Activated CD4-positive, alpha-beta T cell treated with anti-CD3 and anti-CD28 coated beads, Interleukin-2, amount 10 ng/mL, durations not matched to agents 24 days and 14 days (primary cell): ENCODE measurements around the gene NUDCD3. TPM values are rescaled to one million over a fixed set of nuclear protein-coding genes. Genes with fewer than 3 reads are reported as not detected.

Experiments used
- DNase-seq: peaks from one replicate; pipeline ENCODE4 v3.0.0; 2022
- H3K27ac Mint-ChIP-seq: one replicate; pipeline ENCODE4 v1.8.0; 2022; ENCODE audit warnings: mild to moderate bottlenecking, mixed read lengths
- H3K27me3 Mint-ChIP-seq: one replicate; pipeline ENCODE4 v1.8.0; 2022; ENCODE audit warnings: mixed read lengths
- H3K36me3 Mint-ChIP-seq: one replicate; pipeline ENCODE4 v1.8.0; 2022; ENCODE audit warnings: low read depth, mild to moderate bottlenecking, mixed read lengths
- H3K4me1 Mint-ChIP-seq: one replicate; pipeline ENCODE4 v1.8.0; 2021; ENCODE audit warnings: mixed read lengths
- H3K4me3 Mint-ChIP-seq: one replicate; pipeline ENCODE4 v1.8.0; 2022; ENCODE audit warnings: mild to moderate bottlenecking, moderate library complexity, mixed read lengths
- H3K9me3 Mint-ChIP-seq: one replicate; pipeline ENCODE4 v1.8.0; 2021; ENCODE audit warnings: mixed read lengths
- intact Hi-C: fragments of 100-400 bp; cut with micrococcal nuclease; formaldehyde crosslinking; loops from one replicate; pipeline ENCODE4 v1.15.1; 2023
- total RNA-seq: library from RNA; stranded (reverse); gene quantifications from 2 replicates; pipeline ENCODE4 v1.2.3, GENCODE V29; 2022

The NUDCD3 gene
- total RNA-seq, 1 donor from 2014 or later: 92.7 TPM

DNA sequence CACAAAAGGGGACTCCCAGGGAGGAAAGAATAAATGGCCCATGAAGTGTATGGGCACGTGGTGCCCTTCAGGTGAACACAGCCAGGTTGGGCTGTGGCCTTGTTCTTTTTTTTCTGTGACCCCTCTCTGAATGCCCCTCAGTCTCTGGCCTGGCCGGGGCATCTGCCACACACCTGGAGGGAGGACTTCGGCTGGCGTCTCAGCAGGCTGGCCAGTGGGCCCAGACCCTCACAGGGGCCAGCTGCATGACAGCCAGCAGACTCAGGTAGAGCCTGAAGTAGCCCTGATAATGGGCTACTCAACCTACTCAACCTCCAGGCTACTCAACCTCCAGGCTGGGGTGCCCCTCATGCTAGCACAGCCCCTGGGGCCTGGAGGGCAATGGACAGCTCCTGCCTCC lies 155.3 kb downstream of the NUDCD3 start:
- DNase-seq: no peak
- intact Hi-C loops: no loop called here
- H3K4me3 Mint-ChIP-seq: no peak overlapping the region
- H3K9me3 Mint-ChIP-seq: peaks cover 14% of the 10 kb centered on the region
- H3K27ac Mint-ChIP-seq: no peak overlapping the region
- peaks cover 6% of the 10 kb centered on the region for H3K27me3 Mint-ChIP-seq
- no peaks in the 10 kb centered on the region for H3K36me3 Mint-ChIP-seq
- H3K4me1 Mint-ChIP-seq: no peaks in the 10 kb centered on the region

DNA sequence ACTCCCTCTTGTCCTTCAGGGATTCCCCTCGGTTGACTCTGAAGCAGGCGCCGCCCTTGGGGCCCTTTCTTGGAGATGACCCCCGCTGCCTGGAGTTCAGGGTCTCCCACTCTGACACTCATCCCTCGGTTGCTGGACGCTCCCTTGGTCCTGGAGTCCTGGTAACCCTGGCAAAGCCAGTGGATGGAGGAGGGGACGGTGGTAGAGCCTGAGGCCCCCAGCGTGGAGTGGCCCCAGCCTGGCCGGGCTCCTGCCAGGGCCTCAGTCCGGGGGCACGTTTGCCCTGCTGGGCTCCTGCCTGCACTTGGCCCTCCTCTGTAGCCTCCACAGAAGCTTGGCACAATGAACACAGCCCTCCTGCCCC lies 155.7 kb downstream of the NUDCD3 start:
- DNase-seq: no peak
- intact Hi-C loops: no loop called here

DNA sequence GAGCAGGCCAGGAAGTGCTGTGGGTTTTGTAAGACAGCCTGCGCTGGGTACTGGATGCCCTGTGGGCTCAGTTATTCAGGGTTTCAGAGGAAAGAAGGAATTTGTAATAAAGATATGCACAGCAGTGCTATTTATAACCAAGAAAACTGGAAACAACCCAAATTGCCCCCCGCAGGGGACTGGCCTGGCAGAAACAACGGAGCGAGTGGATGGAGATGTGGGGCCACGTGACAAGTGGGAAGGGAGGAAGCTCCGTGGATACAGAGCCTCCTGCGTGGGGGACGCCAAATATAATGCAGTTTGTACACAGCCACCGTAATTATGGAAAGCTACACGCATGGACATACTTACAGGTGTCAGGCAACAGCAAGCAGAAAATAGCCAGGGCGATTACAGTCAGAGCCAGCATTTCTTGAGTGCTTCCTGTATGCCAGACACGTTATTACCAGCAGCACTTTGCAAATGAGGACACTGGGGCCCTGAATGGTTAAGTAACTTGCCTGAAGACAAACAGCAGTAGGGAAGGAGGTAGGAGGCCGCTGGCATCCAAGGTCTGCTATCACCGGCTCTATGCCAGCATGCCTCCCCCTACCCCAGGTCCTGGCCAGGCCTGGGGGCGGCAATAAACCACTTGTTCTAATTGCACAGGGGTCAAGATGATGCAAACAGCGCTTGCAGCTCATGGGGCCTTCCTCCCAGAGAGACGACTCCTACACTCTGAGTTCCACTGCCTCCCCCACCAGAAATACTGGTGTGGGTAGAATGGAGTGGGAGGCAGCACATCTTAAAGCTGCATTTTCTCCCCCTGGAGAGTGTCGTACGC lies 156.3 kb downstream of the NUDCD3 start:
- H3K4me1 Mint-ChIP-seq: no peaks in the 10 kb centered on the region
- no peak for DNase-seq
- peaks cover 14% of the 10 kb centered on the region for H3K9me3 Mint-ChIP-seq
- H3K4me3 Mint-ChIP-seq: no peak overlapping the region
- intact Hi-C loops: no loop called here
- no peak overlapping the region for H3K27ac Mint-ChIP-seq
- no peaks in the 10 kb centered on the region for H3K36me3 Mint-ChIP-seq
- peaks cover 6% of the 10 kb centered on the region for H3K27me3 Mint-ChIP-seq

More for the DNA sequence above, 155.7 kb downstream of the NUDCD3 start:
- Mint-ChIP-seq H3K9me3 (peaks cover 14% of the 10 kb centered on the region), H3K27me3 (peaks cover 6% of the 10 kb centered on the region), H3K27ac (no peak overlapping the region), H3K4me1 (no peaks in the 10 kb centered on the region), H3K36me3 (no peaks in the 10 kb centered on the region), H3K4me3 (no peak overlapping the region)

DNA sequence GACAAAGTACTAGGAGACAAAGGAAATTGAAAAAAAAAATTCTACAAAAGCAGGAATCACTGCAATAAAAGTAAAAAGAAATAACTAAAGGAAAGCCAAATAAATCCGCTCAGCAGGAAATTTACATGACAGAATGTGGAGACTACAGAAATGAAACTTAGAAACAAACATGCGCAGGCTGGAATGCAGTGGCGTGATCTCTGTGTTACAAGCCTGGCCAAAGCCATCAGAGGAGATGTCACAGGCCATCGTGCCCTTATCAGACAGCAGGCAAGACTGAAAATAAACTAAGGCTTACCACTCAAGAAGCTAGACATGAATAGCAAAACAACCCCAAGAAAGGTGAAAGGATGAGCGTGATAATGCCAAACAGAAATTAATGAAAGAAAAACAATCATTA lies 158.8 kb downstream of the NUDCD3 start:
- Mint-ChIP-seq H3K4me1 (no peaks in the 10 kb centered on the region), H3K9me3 (peaks cover 7% of the 10 kb centered on the region), H3K4me3 (no peak overlapping the region), H3K36me3 (no peaks in the 10 kb centered on the region), H3K27me3 (peaks cover 11% of the 10 kb centered on the region), H3K27ac (no peak overlapping the region)
- intact Hi-C loops: no loop called here
- no peak for DNase-seq

DNA sequence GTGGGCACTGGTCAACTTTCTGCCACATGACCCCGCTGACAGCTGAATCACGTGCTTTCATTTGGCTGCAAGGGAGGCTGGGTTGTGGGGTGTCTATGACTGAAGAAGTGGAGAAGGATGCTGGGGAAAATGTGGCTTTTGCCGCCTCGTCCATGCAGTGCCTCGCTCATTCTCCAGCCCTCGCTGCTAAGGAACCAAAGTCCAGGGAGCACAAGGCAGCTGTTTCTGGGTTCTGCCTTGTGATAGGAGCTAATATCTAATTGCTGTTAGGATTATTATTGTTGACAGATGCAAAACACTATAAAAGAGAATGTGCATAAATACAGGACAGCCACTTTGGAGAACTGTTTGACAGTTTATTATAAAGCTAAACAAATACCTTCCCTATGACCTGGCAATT lies 160.1 kb downstream of the NUDCD3 start:
- peaks cover 2% of the 10 kb centered on the region for H3K36me3 Mint-ChIP-seq
- H3K4me1 Mint-ChIP-seq: peaks cover 3% of the 10 kb centered on the region
- no peak overlapping the region for H3K27ac Mint-ChIP-seq
- intact Hi-C loops: no loop called here
- H3K9me3 Mint-ChIP-seq: no peaks in the 10 kb centered on the region
- no peak for DNase-seq
- no peak overlapping the region for H3K4me3 Mint-ChIP-seq
- peaks cover 16% of the 10 kb centered on the region for H3K27me3 Mint-ChIP-seq

DNA sequence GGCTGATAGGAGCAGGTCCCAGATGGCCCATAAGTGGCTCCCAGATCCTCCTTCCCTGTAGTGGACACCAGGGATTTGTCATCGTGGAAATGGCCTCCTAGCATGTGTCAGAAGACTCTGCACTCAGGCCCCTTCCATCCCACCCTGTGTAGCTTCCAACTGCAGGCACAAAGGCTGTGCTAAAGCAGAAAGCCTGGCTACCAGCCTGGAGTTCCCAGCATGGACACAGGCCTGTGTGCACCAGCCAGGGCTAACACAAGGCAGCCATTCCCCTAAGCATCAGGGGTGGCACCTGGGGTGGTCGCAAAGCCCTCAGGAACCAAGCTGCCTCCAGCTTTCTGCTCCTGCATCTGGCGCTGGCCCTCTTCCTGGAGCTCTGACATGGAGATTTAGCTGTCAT lies 160.6 kb downstream of the NUDCD3 start:
- Mint-ChIP-seq H3K9me3 (no peaks in the 10 kb centered on the region), H3K36me3 (peaks cover 2% of the 10 kb centered on the region), H3K27ac (no peak overlapping the region), H3K4me3 (no peak overlapping the region), H3K27me3 (peaks cover 16% of the 10 kb centered on the region), H3K4me1 (peaks cover 3% of the 10 kb centered on the region)
- DNase-seq: no peak
- intact Hi-C loops: no loop called here

Other genes starting within 250 kb of the NUDCD3 start
- 1.3 and 1.6 TPM in 2 replicates for gene CAMK2B, start 165.1 kb downstream of the NUDCD3 start, total RNA-seq
- not detected in 2 replicates for gene NPC1L1, start 50.7 kb upstream of the NUDCD3 start, total RNA-seq
- gene DDX56, start 83.2 kb upstream of the NUDCD3 start, total RNA-seq: 162 and 172 TPM in 2 replicates
- gene TMED4, start 91.6 kb upstream of the NUDCD3 start, total RNA-seq: 78.4 and 80.2 TPM in 2 replicates
- 99.5 and 102 TPM in 2 replicates for gene OGDH, start 116.0 kb upstream of the NUDCD3 start, total RNA-seq